ENCODE measurements around the gene MYL2. TPM values are rescaled to one million over a fixed set of nuclear protein-coding genes. Genes with fewer than 3 reads are reported as not detected.

MYL2 gene
- total and polyA plus RNA-seq, 4 donors: 0.22 TPM; not detected in 3

- Histone ChIP-seq H3K9me3 (ENCODE audit: control insufficient read depth in 4 of 4, low read length in 3 of 4) (no peaks in the 10 kb centered on the region), H3K4me3 (ENCODE audit: low read depth in 1 of 3, low read length in 3 of 3) (no peak overlapping the region), H3K4me1 (ENCODE audit: control insufficient read depth in 4 of 4, insufficient read depth in 4 of 4, low read length in 3 of 4) (no peaks in the 10 kb centered on the region), H3K27me3 (ENCODE audit: control insufficient read depth in 4 of 4, insufficient read depth in 4 of 4, low read length in 3 of 4) (no peaks in the 10 kb centered on the region), H3K27ac (ENCODE audit: low read depth in 1 of 2, low read length in 2 of 2) (no peak overlapping the region), H3K9ac (ENCODE audit: low read depth in 1 of 2, low read length in 2 of 2) (no peak overlapping the region), H3K36me3 (ENCODE audit: control insufficient read depth in 4 of 4, insufficient read depth in 3 of 4, low read depth in 1 of 4, low read length in 3 of 4) (no peaks in the 10 kb centered on the region)
- DNase-seq (ENCODE audit: low spot score): no peak
- WGBS: 83% methylated on average over 7 of the region's 7 CpGs
- TF ChIP-seq FOXA1 (IDR thresholded peaks at IDR 0.05): no peak
- TF ChIP-seq TAF1 (conservative IDR thresholded peaks at IDR 0.05): no peak
- TF ChIP-seq HNF4G (IDR thresholded peaks at IDR 0.05): no peak
- no peak for TF ChIP-seq NR2F2 (IDR thresholded peaks at IDR 0.05)
- TF ChIP-seq ZBTB33 (IDR thresholded peaks at IDR 0.05): no peak
- no peak for TF ChIP-seq EGR1 (IDR thresholded peaks at IDR 0.05; ENCODE audit: low read depth in 2 of 2)
- TF ChIP-seq SP1 (IDR thresholded peaks at IDR 0.05): no peak
- TF ChIP-seq REST (IDR thresholded peaks at IDR 0.05): no peak
- no peak for TF ChIP-seq FOXA2 (IDR thresholded peaks at IDR 0.05)
- TF ChIP-seq CTCF (IDR thresholded peaks at IDR 0.05; ENCODE audit: low read depth, low read length, missing input control): no peak
Measured at GRCh38 chr12:110922652-110923051, 2.3 kb upstream of the MYL2 start.

GRCh38 chr12:110921262-110921661 is 883 bp upstream of the MYL2 start:
- TF ChIP-seq RXRA (IDR thresholded peaks at IDR 0.05): no peak
- no peak for TF ChIP-seq FOXA2 (IDR thresholded peaks at IDR 0.05)
- DNase-seq (ENCODE audit: low spot score): no peak
- Histone ChIP-seq H3K27me3 (ENCODE audit: control insufficient read depth in 4 of 4, insufficient read depth in 4 of 4, low read length in 3 of 4) (no peaks in the 10 kb centered on the region), H3K9ac (ENCODE audit: low read depth in 1 of 2, low read length in 2 of 2) (no peak overlapping the region), H3K9me3 (ENCODE audit: control insufficient read depth in 4 of 4, low read length in 3 of 4) (no peaks in the 10 kb centered on the region), H3K36me3 (ENCODE audit: control insufficient read depth in 4 of 4, insufficient read depth in 3 of 4, low read depth in 1 of 4, low read length in 3 of 4) (no peaks in the 10 kb centered on the region), H3K27ac (ENCODE audit: low read depth in 1 of 2, low read length in 2 of 2) (no peak overlapping the region), H3K4me3 (ENCODE audit: low read depth in 1 of 3, low read length in 3 of 3) (no peak overlapping the region), H3K4me1 (ENCODE audit: control insufficient read depth in 4 of 4, insufficient read depth in 4 of 4, low read length in 3 of 4) (no peaks in the 10 kb centered on the region)
- 72% methylated on average over 10 of the region's 10 CpGs for WGBS

- WGBS: 84% methylated on average over 5 of the region's 5 CpGs
- Histone ChIP-seq H3K4me1 (ENCODE audit: control insufficient read depth in 4 of 4, insufficient read depth in 4 of 4, low read length in 3 of 4) (no peaks in the 10 kb centered on the region), H3K9ac (ENCODE audit: low read depth in 1 of 2, low read length in 2 of 2) (no peak overlapping the region), H3K36me3 (ENCODE audit: control insufficient read depth in 4 of 4, insufficient read depth in 3 of 4, low read depth in 1 of 4, low read length in 3 of 4) (no peaks in the 10 kb centered on the region), H3K27ac (ENCODE audit: low read depth in 1 of 2, low read length in 2 of 2) (no peak overlapping the region), H3K4me3 (ENCODE audit: low read depth in 1 of 3, low read length in 3 of 3) (no peak overlapping the region), H3K27me3 (ENCODE audit: control insufficient read depth in 4 of 4, insufficient read depth in 4 of 4, low read length in 3 of 4) (no peaks in the 10 kb centered on the region), H3K9me3 (ENCODE audit: control insufficient read depth in 4 of 4, low read length in 3 of 4) (no peaks in the 10 kb centered on the region)
- no peak for DNase-seq (ENCODE audit: low spot score)
- TF ChIP-seq GABPA (IDR thresholded peaks at IDR 0.05 in 1 of 2, conservative IDR thresholded peaks at IDR 0.05 in 1 of 2): no peak
- no peak for TF ChIP-seq TAF1 (conservative IDR thresholded peaks at IDR 0.05)
- TF ChIP-seq HNF4A (conservative IDR thresholded peaks at IDR 0.05): no peak
- no peak for TF ChIP-seq FOXA1 (IDR thresholded peaks at IDR 0.05)
- TF ChIP-seq JUND (IDR thresholded peaks at IDR 0.05): no peak
- TF ChIP-seq SP1 (IDR thresholded peaks at IDR 0.05): no peak
- no peak for TF ChIP-seq REST (IDR thresholded peaks at IDR 0.05)
- TF ChIP-seq CTCF (IDR thresholded peaks at IDR 0.05; ENCODE audit: low read depth, low read length, missing input control): no peak
- no peak for TF ChIP-seq YY1 (IDR thresholded peaks at IDR 0.05)
- TF ChIP-seq NR2F2 (IDR thresholded peaks at IDR 0.05): no peak
Measured at GRCh38 chr12:110919720-110920119, 659 bp downstream of the MYL2 start.
